H9 (cell line): ENCODE results near the gene SYT2. TPM values are rescaled to one million over a fixed set of nuclear protein-coding genes. Genes with fewer than 3 reads are reported as not detected.
A peak's percentile ranks its signal among the peaks of the same experiment; 100 is the strongest.

Experiments
- DNase-seq: peaks from one replicate; pipeline ENCODE4 v3.0.0-alpha.2; 2017
- H2AFZ ChIP-seq: one replicate; pipeline ENCODE4 v1.6.1; 2013; ENCODE audit warnings: mild to moderate bottlenecking, low read length, control low read depth, moderate library complexity
- H2AK5ac ChIP-seq: 2 replicates; pipeline ENCODE4 v1.6.1; 2013; ENCODE audit warnings: low read length, control low read depth, mixed read lengths; ENCODE audit not compliant: insufficient read length
- H2BK120ac ChIP-seq: one replicate; pipeline ENCODE4 v1.6.1; 2013; ENCODE audit warnings: low read depth, mild to moderate bottlenecking, low read length, control low read depth, inconsistent platforms; ENCODE audit not compliant: poor library complexity, severe bottlenecking
- H2BK12ac ChIP-seq: 2 replicates; pipeline ENCODE4 v1.6.1; 2013; ENCODE audit warnings: low read length, control low read depth, mixed read lengths, low read depth; ENCODE audit not compliant: insufficient read length
- H2BK15ac ChIP-seq: 2 replicates; pipeline ENCODE4 v1.6.1; 2013; ENCODE audit warnings: low read depth, low read length, control low read depth
- H2BK20ac ChIP-seq: one replicate; pipeline ENCODE4 v1.6.1; 2013; ENCODE audit warnings: low read depth, mild to moderate bottlenecking, low read length, control low read depth, inconsistent platforms; ENCODE audit not compliant: poor library complexity, severe bottlenecking
- H2BK5ac ChIP-seq: 2 replicates; pipeline ENCODE4 v1.6.1; 2013; ENCODE audit warnings: low read length, control low read depth, mixed read lengths; ENCODE audit not compliant: insufficient read length
- H3K14ac ChIP-seq: 2 replicates; pipeline ENCODE4 v1.6.1; 2013; ENCODE audit warnings: low read length, control low read depth; ENCODE audit not compliant: insufficient read depth
- H3K18ac ChIP-seq: 2 replicates; pipeline ENCODE4 v1.6.1; 2013; ENCODE audit warnings: low read depth, mild to moderate bottlenecking, mixed read lengths, low read length, control low read depth; ENCODE audit not compliant: insufficient read length
- H3K23ac ChIP-seq: 2 replicates; pipeline ENCODE4 v1.6.1; 2013; ENCODE audit warnings: low read length, control low read depth, mixed read lengths, low read depth; ENCODE audit not compliant: insufficient read length
- H3K23me2 ChIP-seq: 2 replicates; pipeline ENCODE4 v1.6.1; 2013; ENCODE audit warnings: low read depth, mild to moderate bottlenecking, mixed read lengths, low read length, control low read depth; ENCODE audit not compliant: insufficient read length, poor library complexity, severe bottlenecking
- H3K27ac ChIP-seq: 2 replicates; pipeline ENCODE4 v1.5.1; 2013; ENCODE audit warnings: low read length, control low read depth, mixed read lengths, low read depth; ENCODE audit not compliant: insufficient read length
- H3K27me3 ChIP-seq: 2 replicates; pipeline ENCODE4 v1.6.1; 2013; ENCODE audit warnings: low read length, control low read depth, inconsistent platforms; ENCODE audit not compliant: insufficient read depth
- H3K4ac ChIP-seq: 2 replicates; pipeline ENCODE4 v1.6.1; 2013; ENCODE audit warnings: low read depth, mild to moderate bottlenecking, control low read depth, inconsistent platforms, low read length, moderate library complexity
- H3K4me1 ChIP-seq: 2 replicates; pipeline ENCODE4 v1.6.1; 2013; ENCODE audit warnings: low read length, control low read depth, inconsistent platforms; ENCODE audit not compliant: insufficient read depth
- H3K4me2 ChIP-seq: 2 replicates; pipeline ENCODE4 v1.6.1; 2013; ENCODE audit warnings: low read length, control low read depth, mixed read lengths; ENCODE audit not compliant: insufficient read length, insufficient read depth
- H3K56ac ChIP-seq: 2 replicates; pipeline ENCODE4 v1.6.1; 2013; ENCODE audit warnings: low read depth, mild to moderate bottlenecking, mixed read lengths, low read length, control low read depth; ENCODE audit not compliant: insufficient read length
- H3K79me1 ChIP-seq: 2 replicates; pipeline ENCODE4 v1.6.1; 2013; ENCODE audit warnings: low read depth, mild to moderate bottlenecking, moderate library complexity, low read length, control low read depth, inconsistent platforms; ENCODE audit not compliant: insufficient read depth, poor library complexity, severe bottlenecking
- H3K79me2 ChIP-seq: 2 replicates; pipeline ENCODE4 v1.6.1; 2013; ENCODE audit warnings: low read length, control low read depth, inconsistent platforms; ENCODE audit not compliant: insufficient read depth
- H3K9ac ChIP-seq: 2 replicates; pipeline ENCODE4 v1.6.1; 2013; ENCODE audit warnings: low read length, control low read depth, mixed read lengths; ENCODE audit not compliant: insufficient read length; ENCODE audit errors: extremely low read depth
- H3K9me3 ChIP-seq: one replicate; pipeline ENCODE4 v1.6.1; 2013; ENCODE audit warnings: low read depth, low read length, inconsistent platforms; ENCODE audit not compliant: control insufficient read depth
- H3T11ph ChIP-seq: one replicate; pipeline ENCODE4 v1.6.1; 2013; ENCODE audit warnings: mild to moderate bottlenecking, low read length, control low read depth, inconsistent platforms
- H4K20me1 ChIP-seq: one replicate; pipeline ENCODE4 v1.6.1; 2013; ENCODE audit not compliant: control insufficient read depth, insufficient read length, insufficient read depth
- H4K5ac ChIP-seq: 2 replicates; pipeline ENCODE4 v1.6.1; 2013; ENCODE audit warnings: low read depth, mild to moderate bottlenecking, mixed read lengths, low read length, control low read depth; ENCODE audit not compliant: insufficient read length
- H4K8ac ChIP-seq: replicated peaks from 2 replicates; pipeline ENCODE4 v1.6.1; 2013; ENCODE audit warnings: low read length, control low read depth, mixed read lengths, low read depth; ENCODE audit not compliant: insufficient read length
- H4K91ac ChIP-seq: 2 replicates; pipeline ENCODE4 v1.6.1; 2013; ENCODE audit warnings: low read depth, mild to moderate bottlenecking, moderate library complexity, mixed read lengths, low read length, control low read depth; ENCODE audit not compliant: insufficient read length
- H3K27ac Mint-ChIP-seq, 3 experiments: 2 replicates in 2 of 3; 3 replicates in 1 of 3; pipeline ENCODE4 v1.8.0; 2020 to 2021; ENCODE audit warnings: mixed read lengths in 3 of 3, mild to moderate bottlenecking in 1 of 3, moderate library complexity in 1 of 3
- H3K27me3 Mint-ChIP-seq: 2 replicates; pipeline ENCODE4 v1.8.0; 2021; ENCODE audit warnings: low read depth, mild to moderate bottlenecking, moderate library complexity, mixed read lengths
- H3K36me3 Mint-ChIP-seq, 3 experiments: 2 replicates in 2 of 3; 3 replicates in 1 of 3; pipeline ENCODE4 v1.8.0; 2020 to 2021; ENCODE audit warnings: low read depth in 3 of 3, mixed read lengths in 3 of 3; ENCODE audit not compliant: insufficient read depth in 1 of 3
- H3K4me1 Mint-ChIP-seq, 2 experiments: 2 replicates each; pipeline ENCODE4 v1.8.0; 2020; ENCODE audit warnings: mixed read lengths in 2 of 2
- H3K4me3 Mint-ChIP-seq, 2 experiments: 2 replicates in 1 of 2; 3 replicates in 1 of 2; pipeline ENCODE4 v1.8.0; 2020 to 2021; ENCODE audit warnings: mild to moderate bottlenecking in 2 of 2, mixed read lengths in 2 of 2, moderate library complexity in 1 of 2
- H3K9me3 Mint-ChIP-seq, 2 experiments: 2 replicates in 1 of 2; 3 replicates in 1 of 2; pipeline ENCODE4 v1.8.0; 2020; ENCODE audit warnings: mild to moderate bottlenecking in 2 of 2, mixed read lengths in 2 of 2, moderate library complexity in 1 of 2
- WGBS: extraction: QIAGEN DNeasy Blood & Tissue Kit; methylation state at CpG from one replicate; pipeline ENCODE4 v1.1.7; 2013; ENCODE audit warnings: missing lambda C conversion rate, low lambda C conversion rate, mixed read lengths; ENCODE audit not compliant: insufficient read length; ENCODE audit errors: extremely low coverage; 5-methylcytosine and 5-hydroxymethylcytosine counted together
- total RNA-seq: library from RNA; stranded (reverse); gene quantifications from 2 replicates; pipeline ENCODE4 v1.2.1, GENCODE V29; 2021
- TF ChIP-seq, protein P1 (sequence below): fragments of 200-600 bp; sonication (generic); conservative IDR thresholded peaks from 3 replicates; pipeline ENCODE4 v1.8.0; 2021; ENCODE audit warnings: antibody characterized with exemption, mild to moderate bottlenecking

SYT2 gene
- total RNA-seq, 1 experiment from 2014 or later, result 3.3 TPM

DNA sequence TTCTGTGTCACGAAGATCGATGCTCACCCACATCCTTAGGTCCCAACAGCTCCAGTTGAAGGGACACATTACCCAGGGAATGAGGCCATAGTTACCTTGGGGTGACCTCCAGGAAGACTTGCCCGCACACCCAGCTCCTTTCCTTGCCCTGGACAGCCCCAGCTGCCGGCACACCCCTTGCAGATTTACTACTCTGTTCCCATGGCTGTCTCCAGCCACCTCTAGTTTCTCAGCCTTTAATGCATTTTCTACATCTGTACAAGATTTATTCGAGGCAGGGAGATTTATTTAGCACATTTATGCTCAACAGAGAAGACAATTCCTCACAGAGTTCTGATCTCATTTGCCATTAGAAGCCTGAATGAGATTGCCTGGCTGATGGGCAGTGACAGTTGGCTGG, 36.7 kb downstream of the SYT2 start:
- Histone ChIP-seq H2BK12ac (no peak overlapping the region), H4K8ac (no peak overlapping the region), H2AK5ac (no peak overlapping the region), H3K4me2 (no peak overlapping the region), H3K9me3 (no peaks in the 10 kb centered on the region), H3K27me3 (no peaks in the 10 kb centered on the region), H2BK15ac (no peak overlapping the region), H3K27ac (no peak overlapping the region), H4K20me1 (no peaks in the 10 kb centered on the region), H2BK5ac (no peak overlapping the region), H3K79me2 (no peaks in the 10 kb centered on the region), H3K79me1 (no peaks in the 10 kb centered on the region), H3K14ac (no peak overlapping the region), H3K56ac (no peak overlapping the region), H2BK120ac (no peak overlapping the region), H3K4ac (no peak overlapping the region), H3K4me1 (no peaks in the 10 kb centered on the region), H3T11ph (no peak overlapping the region), H2BK20ac (no peak overlapping the region), H2AFZ (no peak overlapping the region), H3K9ac (no peak overlapping the region), H4K5ac (no peak overlapping the region), H3K23ac (no peak overlapping the region), H3K18ac (no peak overlapping the region), H4K91ac (no peak overlapping the region), H3K23me2 (no peaks in the 10 kb centered on the region)
- Mint-ChIP-seq H3K4me1 (peaks cover 0 to 10% of the 10 kb centered on the region in 2 experiments; a peak in 3 of 4 replicates), H3K36me3 (peaks cover 6 to 15% (median 10%) of the 10 kb centered on the region in 3 experiments; a peak in 6 of 7 replicates), H3K4me3 (no peak overlapping the region), H3K9me3 (peaks cover 3 to 14% of the 10 kb centered on the region in 2 experiments), H3K27me3 (peaks cover 3% of the 10 kb centered on the region; the same call in 1 of the 2 replicates), H3K27ac (peak overlapping the region in 1 of 3 experiments; percentile 79; a peak in 1 of 7 replicates)
- no peak for DNase-seq
- WGBS, result no CpG with 5 or more reads among the region's 5 CpGs
- TF ChIP-seq, protein P1, sequence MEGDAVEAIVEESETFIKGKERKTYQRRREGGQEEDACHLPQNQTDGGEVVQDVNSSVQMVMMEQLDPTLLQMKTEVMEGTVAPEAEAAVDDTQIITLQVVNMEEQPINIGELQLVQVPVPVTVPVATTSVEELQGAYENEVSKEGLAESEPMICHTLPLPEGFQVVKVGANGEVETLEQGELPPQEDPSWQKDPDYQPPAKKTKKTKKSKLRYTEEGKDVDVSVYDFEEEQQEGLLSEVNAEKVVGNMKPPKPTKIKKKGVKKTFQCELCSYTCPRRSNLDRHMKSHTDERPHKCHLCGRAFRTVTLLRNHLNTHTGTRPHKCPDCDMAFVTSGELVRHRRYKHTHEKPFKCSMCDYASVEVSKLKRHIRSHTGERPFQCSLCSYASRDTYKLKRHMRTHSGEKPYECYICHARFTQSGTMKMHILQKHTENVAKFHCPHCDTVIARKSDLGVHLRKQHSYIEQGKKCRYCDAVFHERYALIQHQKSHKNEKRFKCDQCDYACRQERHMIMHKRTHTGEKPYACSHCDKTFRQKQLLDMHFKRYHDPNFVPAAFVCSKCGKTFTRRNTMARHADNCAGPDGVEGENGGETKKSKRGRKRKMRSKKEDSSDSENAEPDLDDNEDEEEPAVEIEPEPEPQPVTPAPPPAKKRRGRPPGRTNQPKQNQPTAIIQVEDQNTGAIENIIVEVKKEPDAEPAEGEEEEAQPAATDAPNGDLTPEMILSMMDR, result no peak
